ENCODE measurements around the gene SCYGR6. TPM values are rescaled to one million over a fixed set of nuclear protein-coding genes. Genes with fewer than 3 reads are reported as not detected.

Gene SCYGR6
- total and polyA plus RNA-seq, 2 donors from 2014 or later = not detected

- intact Hi-C loops (cut with DNase I) = no loop called here
- H3K4me1 ChIP-seq (ENCODE audit: control insufficient read depth in 2 of 3, insufficient read depth in 2 of 3, low read depth in 1 of 3, low read length in 3 of 3) = no peaks in the 10 kb centered on the region
- no peaks in the 10 kb centered on the region for H3K9me3 ChIP-seq (ENCODE audit: control insufficient read depth in 2 of 3, insufficient read depth in 1 of 3, low read length in 3 of 3)
- H3K27me3 ChIP-seq (ENCODE audit: control insufficient read depth, insufficient read depth, low read length) = no peaks in the 10 kb centered on the region
- DNase-seq (no peak), FAIRE-seq (no peak)
- H3K27ac ChIP-seq (ENCODE audit: low read depth in 2 of 2, low read length in 2 of 2) = peak overlapping the region in 1 of 2 donors; percentile 11
- no peak overlapping the region for H3K4me3 ChIP-seq (ENCODE audit: low read length in 3 of 3)
- no peak for TF ChIP-seq CTCF (IDR thresholded peaks at IDR 0.05; ENCODE audit: borderline replicate concordance, extremely low read depth, insufficient read depth)
- no peak overlapping the region for H3K9ac ChIP-seq (ENCODE audit: low read length in 3 of 3)
- no peaks in the 10 kb centered on the region for H3K36me3 ChIP-seq (ENCODE audit: control insufficient read depth in 2 of 3, insufficient read depth in 3 of 3, low read length in 3 of 3)
Observed at GRCh38 chr2:227703280-227703732, 21.3 kb downstream of the SCYGR6 start.

GRCh38 chr2:227701556-227701955 lies 23.0 kb downstream of the SCYGR6 start:
- Histone ChIP-seq H3K27me3 (ENCODE audit: control insufficient read depth, insufficient read depth, low read length) (no peaks in the 10 kb centered on the region), H3K36me3 (ENCODE audit: control insufficient read depth in 2 of 3, insufficient read depth in 3 of 3, low read length in 3 of 3) (no peaks in the 10 kb centered on the region), H3K4me3 (ENCODE audit: low read length in 3 of 3) (no peak overlapping the region), H3K4me1 (ENCODE audit: control insufficient read depth in 2 of 3, insufficient read depth in 2 of 3, low read depth in 1 of 3, low read length in 3 of 3) (no peaks in the 10 kb centered on the region), H3K27ac (ENCODE audit: low read depth in 2 of 2, low read length in 2 of 2) (no peak overlapping the region), H3K9ac (ENCODE audit: low read length in 3 of 3) (no peak overlapping the region), H3K9me3 (ENCODE audit: control insufficient read depth in 2 of 3, insufficient read depth in 1 of 3, low read length in 3 of 3) (no peaks in the 10 kb centered on the region)
- DNase-seq (no peak), FAIRE-seq (no peak)
- intact Hi-C loops (cut with DNase I) = no loop called here
- TF ChIP-seq CTCF (IDR thresholded peaks at IDR 0.05; ENCODE audit: borderline replicate concordance, extremely low read depth, insufficient read depth) = no peak

- H3K27ac ChIP-seq (ENCODE audit: low read depth in 2 of 2, low read length in 2 of 2) = no peak overlapping the region
- intact Hi-C loops (cut with DNase I) = no loop called here
Observed at GRCh38 chr2:227696990-227697679, 27.4 kb downstream of the SCYGR6 start.

More at GRCh38 chr2:227696990-227697679, 27.4 kb downstream of the SCYGR6 start:
- H3K9ac ChIP-seq (ENCODE audit: low read length in 3 of 3) = no peak overlapping the region
- no peak for TF ChIP-seq CTCF (IDR thresholded peaks at IDR 0.05; ENCODE audit: borderline replicate concordance, extremely low read depth, insufficient read depth)
- DNase-seq = no peak
- no peaks in the 10 kb centered on the region for H3K9me3 ChIP-seq (ENCODE audit: control insufficient read depth in 2 of 3, insufficient read depth in 1 of 3, low read length in 3 of 3)
- no peaks in the 10 kb centered on the region for H3K4me1 ChIP-seq (ENCODE audit: control insufficient read depth in 2 of 3, insufficient read depth in 2 of 3, low read depth in 1 of 3, low read length in 3 of 3)
- no peaks in the 10 kb centered on the region for H3K27me3 ChIP-seq (ENCODE audit: control insufficient read depth, insufficient read depth, low read length)
- no peak for FAIRE-seq
- H3K36me3 ChIP-seq (ENCODE audit: control insufficient read depth in 2 of 3, insufficient read depth in 3 of 3, low read length in 3 of 3) = no peaks in the 10 kb centered on the region
- no peak overlapping the region for H3K4me3 ChIP-seq (ENCODE audit: low read length in 3 of 3)

All from kidney (tissue), 14 donors.